ENCODE measurements around the gene INTU. TPM values are rescaled to one million over a fixed set of nuclear protein-coding genes. Genes with fewer than 3 reads are reported as not detected.

INTU gene
- total RNA-seq, 1 experiment from 2014 or later: 10.7 TPM

DNA sequence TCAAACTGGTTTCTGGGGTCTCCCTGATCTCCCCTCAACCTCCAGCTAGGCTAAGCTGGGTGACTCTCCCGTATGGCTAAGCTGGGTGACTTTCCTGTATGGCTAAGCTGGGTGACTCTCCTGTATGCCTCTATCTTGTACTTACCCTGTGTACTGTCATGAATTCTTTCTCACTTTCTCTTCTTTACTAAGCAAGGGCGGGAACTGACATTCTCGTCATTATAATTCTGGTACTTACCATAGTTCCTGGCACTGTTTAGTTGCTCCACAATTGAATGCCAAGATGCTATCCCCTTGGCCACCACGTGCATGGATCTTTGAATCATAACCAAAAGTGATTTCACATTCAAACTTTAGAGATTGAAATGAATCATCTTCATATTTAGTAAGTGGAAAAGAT is 8.8 kb downstream of the INTU start:
- Histone ChIP-seq H4K8ac (replicated peaks; ENCODE audit: insufficient read length, low read depth, low read length) (no peak overlapping the region), H3K79me1 (ENCODE audit: insufficient read depth, low read depth, low read length, poor library complexity, severe bottlenecking) (no peaks in the 10 kb centered on the region), H2AFZ (ENCODE audit: low read length) (no peak overlapping the region), H4K91ac (ENCODE audit: insufficient read length, low read depth, low read length) (no peak overlapping the region), H3K56ac (ENCODE audit: insufficient read length, low read depth, low read length) (no peak overlapping the region), H3K14ac (ENCODE audit: insufficient read depth, low read length) (no peak overlapping the region), H3K27ac (ENCODE audit: insufficient read length, low read depth, low read length) (no peak overlapping the region), H3T11ph (ENCODE audit: low read length) (no peak overlapping the region), H2BK12ac (ENCODE audit: insufficient read length, low read depth, low read length) (no peak overlapping the region), H3K4me1 (ENCODE audit: insufficient read depth, low read length) (no peaks in the 10 kb centered on the region), H2BK15ac (ENCODE audit: low read depth, low read length) (no peak overlapping the region), H4K5ac (ENCODE audit: insufficient read length, low read depth, low read length) (no peak overlapping the region), H2BK120ac (ENCODE audit: low read depth, low read length, poor library complexity, severe bottlenecking) (no peak overlapping the region), H3K79me2 (ENCODE audit: insufficient read depth, low read length) (no peaks in the 10 kb centered on the region), H3K23ac (ENCODE audit: insufficient read length, low read depth, low read length) (no peak overlapping the region), H3K9me3 (ENCODE audit: control insufficient read depth, low read depth, low read length) (no peaks in the 10 kb centered on the region), H3K23me2 (ENCODE audit: insufficient read length, low read depth, low read length, poor library complexity, severe bottlenecking) (no peaks in the 10 kb centered on the region), H2AK5ac (ENCODE audit: insufficient read length, low read length) (no peak overlapping the region), H3K4ac (ENCODE audit: low read depth, low read length) (no peak overlapping the region), H3K27me3 (ENCODE audit: insufficient read depth, low read length) (no peaks in the 10 kb centered on the region), H3K18ac (ENCODE audit: insufficient read length, low read depth, low read length) (no peak overlapping the region), H4K20me1 (ENCODE audit: control insufficient read depth, insufficient read depth, insufficient read length) (no peaks in the 10 kb centered on the region), H3K9ac (ENCODE audit: extremely low read depth, insufficient read length, low read length) (no peak overlapping the region), H2BK5ac (ENCODE audit: insufficient read length, low read length) (no peak overlapping the region), H3K4me2 (ENCODE audit: insufficient read depth, insufficient read length, low read length) (no peak overlapping the region), H2BK20ac (ENCODE audit: low read depth, low read length, poor library complexity, severe bottlenecking) (no peak overlapping the region)
- no peak overlapping the region for H3K27ac Mint-ChIP-seq
- no peak for DNase-seq
- H3K4me1 Mint-ChIP-seq: no peaks in the 10 kb centered on the region
- TF ChIP-seq, protein P1, sequence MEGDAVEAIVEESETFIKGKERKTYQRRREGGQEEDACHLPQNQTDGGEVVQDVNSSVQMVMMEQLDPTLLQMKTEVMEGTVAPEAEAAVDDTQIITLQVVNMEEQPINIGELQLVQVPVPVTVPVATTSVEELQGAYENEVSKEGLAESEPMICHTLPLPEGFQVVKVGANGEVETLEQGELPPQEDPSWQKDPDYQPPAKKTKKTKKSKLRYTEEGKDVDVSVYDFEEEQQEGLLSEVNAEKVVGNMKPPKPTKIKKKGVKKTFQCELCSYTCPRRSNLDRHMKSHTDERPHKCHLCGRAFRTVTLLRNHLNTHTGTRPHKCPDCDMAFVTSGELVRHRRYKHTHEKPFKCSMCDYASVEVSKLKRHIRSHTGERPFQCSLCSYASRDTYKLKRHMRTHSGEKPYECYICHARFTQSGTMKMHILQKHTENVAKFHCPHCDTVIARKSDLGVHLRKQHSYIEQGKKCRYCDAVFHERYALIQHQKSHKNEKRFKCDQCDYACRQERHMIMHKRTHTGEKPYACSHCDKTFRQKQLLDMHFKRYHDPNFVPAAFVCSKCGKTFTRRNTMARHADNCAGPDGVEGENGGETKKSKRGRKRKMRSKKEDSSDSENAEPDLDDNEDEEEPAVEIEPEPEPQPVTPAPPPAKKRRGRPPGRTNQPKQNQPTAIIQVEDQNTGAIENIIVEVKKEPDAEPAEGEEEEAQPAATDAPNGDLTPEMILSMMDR (conservative IDR thresholded peaks at IDR 0.05): no peak
- no CpG with 5 or more reads among the region's 4 CpGs for WGBS (ENCODE audit: extremely low coverage, insufficient read length, low lambda C conversion rate)
- H3K36me3 Mint-ChIP-seq (ENCODE audit: insufficient read depth in 1 of 3, low read depth in 3 of 3): peaks cover 16 to 24% (median 17%) of the 10 kb centered on the region in 3 experiments; a peak in 6 of 7 replicates
- no peaks in the 10 kb centered on the region for H3K9me3 Mint-ChIP-seq
- no peak overlapping the region for H3K4me3 Mint-ChIP-seq
- no peaks in the 10 kb centered on the region for H3K27me3 Mint-ChIP-seq (ENCODE audit: low read depth)

Measured in H9 (cell line).